WTC11 (cell line): ENCODE measurements around the gene SCN4A. TPM values are rescaled to one million over a fixed set of nuclear protein-coding genes. Genes with fewer than 3 reads are reported as not detected.
A peak's percentile ranks its signal among the peaks of the same experiment; 100 is the strongest.
"Not testable (repeated sequence)": the region's sequence is repeated elsewhere in the genome, so short reads cannot be mapped to it uniquely, and the experiment has no call there.

Experiments
- ATAC-seq: fragments of 200-7000 bp; cut with Tn5 transposase; 2 replicates; pipeline ENCODE4 v1.10.0; 2021; ENCODE audit warnings: mild to moderate bottlenecking, moderate library complexity
- CTCF ChIA-PET: fragments of 300-600 bp; sonication (Branson Sonifier 250); formaldehyde crosslinking; loops from one replicate; lab custom pipeline; 2021; ENCODE audit warnings: antibody characterized with exemption; lab: Charles Lee
- POLR2A ChIA-PET: fragments of 350-600 bp; sonication (Branson Sonifier 250); formaldehyde crosslinking; loops from one replicate; lab custom pipeline; 2021; ENCODE audit warnings: antibody characterized with exemption; lab: Charles Lee
- DNase-seq: peaks from one replicate; pipeline ENCODE4 v3.0.0; 2021; ENCODE audit warnings: low spot score
- H3K27ac Mint-ChIP-seq: 2 replicates; pipeline ENCODE4 v1.8.0; 2021; ENCODE audit warnings: mixed read lengths
- H3K27me3 Mint-ChIP-seq: 2 replicates; pipeline ENCODE4 v1.8.0; 2021; ENCODE audit warnings: low read depth, mild to moderate bottlenecking, moderate library complexity, mixed read lengths
- H3K36me3 Mint-ChIP-seq: 2 replicates; pipeline ENCODE4 v1.8.0; 2021; ENCODE audit warnings: mixed read lengths
- H3K4me1 Mint-ChIP-seq: 2 replicates; pipeline ENCODE4 v1.8.0; 2022; ENCODE audit warnings: mixed read lengths
- H3K4me3 Mint-ChIP-seq: 2 replicates; pipeline ENCODE4 v1.8.0; 2021; ENCODE audit warnings: mild to moderate bottlenecking, moderate library complexity, mixed read lengths
- H3K9me3 Mint-ChIP-seq: 2 replicates; pipeline ENCODE4 v1.8.0; 2021; ENCODE audit warnings: mixed read lengths
- ESRRA ChIP-seq: sonication (generic); formaldehyde crosslinking; IDR thresholded peaks from 2 replicates; pipeline ENCODE4 v1.8.1; 2022; ENCODE audit warnings: mild to moderate bottlenecking, missing genetic modification reagents, borderline replicate concordance
- JAZF1 ChIP-seq: fragments of 250-450 bp; sonication (Bioruptor Pico); IDR thresholded peaks from 2 replicates; pipeline ENCODE4 v1.9.0; 2021; ENCODE audit warnings: moderate library complexity, mild to moderate bottlenecking, inconsistent platforms
- JUN ChIP-seq: sonication (generic); formaldehyde crosslinking; IDR thresholded peaks from 2 replicates; pipeline ENCODE4 v1.8.0; 2023; ENCODE audit warnings: mild to moderate bottlenecking, missing genetic modification reagents
- MYBL2 ChIP-seq: sonication (generic); formaldehyde crosslinking; IDR thresholded peaks from 2 replicates; pipeline ENCODE4 v1.8.1; 2023; ENCODE audit warnings: mild to moderate bottlenecking, moderate library complexity, missing genetic modification reagents
- NR2C2 ChIP-seq: sonication (generic); formaldehyde crosslinking; IDR thresholded peaks from 2 replicates; pipeline ENCODE4 v1.8.0; 2022; ENCODE audit warnings: mild to moderate bottlenecking, missing genetic modification reagents
- TCF7 ChIP-seq: sonication (generic); formaldehyde crosslinking; IDR thresholded peaks from 2 replicates; pipeline ENCODE4 v1.8.0; 2022; ENCODE audit warnings: mild to moderate bottlenecking, low read depth, missing genetic modification reagents, moderate library complexity
- ZNF219 ChIP-seq: sonication (generic); formaldehyde crosslinking; IDR thresholded peaks from 2 replicates; pipeline ENCODE4 v1.8.0; 2023; ENCODE audit warnings: missing genetic modification reagents, mild to moderate bottlenecking, borderline replicate concordance
- ZNF263 ChIP-seq: sonication (generic); formaldehyde crosslinking; IDR thresholded peaks from 2 replicates; pipeline ENCODE4 v1.8.1; 2022; ENCODE audit warnings: low read depth, mild to moderate bottlenecking, moderate library complexity, missing genetic modification reagents
- total RNA-seq: library from RNA; stranded (reverse); gene quantifications from 3 replicates; pipeline ENCODE4 v1.2.3, GENCODE V29; 2021
- TF ChIP-seq, protein P1 (sequence below): sonication (generic); formaldehyde crosslinking; IDR thresholded peaks from 2 replicates; pipeline ENCODE4 v1.8.1; 2023; ENCODE audit warnings: mild to moderate bottlenecking, moderate library complexity, missing genetic modification reagents
- TF ChIP-seq, protein P2 (sequence below): sonication (generic); formaldehyde crosslinking; conservative IDR thresholded peaks from 2 replicates; pipeline ENCODE4 v1.8.1; 2023; ENCODE audit warnings: mild to moderate bottlenecking, low read depth, missing genetic modification reagents, moderate library complexity
- TF ChIP-seq, protein P3 (sequence below): sonication (generic); formaldehyde crosslinking; IDR thresholded peaks from 2 replicates; pipeline ENCODE4 v1.8.0; 2023; ENCODE audit warnings: missing genetic modification reagents, mild to moderate bottlenecking, borderline replicate concordance
- TF ChIP-seq, protein P4 (sequence below): sonication (generic); formaldehyde crosslinking; IDR thresholded peaks from 2 replicates; pipeline ENCODE4 v1.8.0; 2023; ENCODE audit warnings: mild to moderate bottlenecking, missing genetic modification reagents
- TF ChIP-seq, protein P5 (sequence below): sonication (generic); formaldehyde crosslinking; IDR thresholded peaks from 2 replicates; pipeline ENCODE4 v1.8.1; 2022; ENCODE audit warnings: mild to moderate bottlenecking, moderate library complexity, missing genetic modification reagents
- TF ChIP-seq, protein P6 (sequence below): sonication (generic); formaldehyde crosslinking; IDR thresholded peaks from 2 replicates; pipeline ENCODE4 v1.8.0; 2023; ENCODE audit warnings: missing genetic modification reagents
- TF ChIP-seq, protein P7 (sequence below): fragments of 250-450 bp; sonication (Bioruptor Pico); IDR thresholded peaks from 2 replicates; pipeline ENCODE4 v2.1.2; 2022; ENCODE audit warnings: mild to moderate bottlenecking, moderate library complexity

The SCN4A gene
- total RNA-seq, 1 experiment from 2014 or later = 5.8 TPM

DNA sequence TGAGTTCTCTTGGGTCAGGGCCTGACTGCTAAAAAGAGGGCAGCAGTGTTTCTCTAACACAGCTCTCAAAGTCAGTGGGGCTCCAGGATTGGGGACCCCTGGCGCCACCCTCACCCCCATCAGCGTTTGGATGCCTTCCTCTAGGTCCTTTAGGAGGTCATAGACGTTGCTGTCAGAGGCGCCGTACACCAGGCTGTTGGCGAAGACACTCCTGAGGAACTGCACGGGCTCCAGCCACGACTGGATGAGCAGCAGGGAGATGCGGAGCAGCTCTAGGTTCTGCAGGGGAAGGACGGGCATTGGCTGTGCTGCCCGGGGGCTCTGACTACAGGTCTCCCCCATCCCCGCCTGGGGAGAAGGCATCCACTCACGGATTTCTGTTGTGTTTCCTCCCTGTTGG lies 55.1 kb downstream of the SCN4A start (continued):
- TF ChIP-seq, protein P1, sequence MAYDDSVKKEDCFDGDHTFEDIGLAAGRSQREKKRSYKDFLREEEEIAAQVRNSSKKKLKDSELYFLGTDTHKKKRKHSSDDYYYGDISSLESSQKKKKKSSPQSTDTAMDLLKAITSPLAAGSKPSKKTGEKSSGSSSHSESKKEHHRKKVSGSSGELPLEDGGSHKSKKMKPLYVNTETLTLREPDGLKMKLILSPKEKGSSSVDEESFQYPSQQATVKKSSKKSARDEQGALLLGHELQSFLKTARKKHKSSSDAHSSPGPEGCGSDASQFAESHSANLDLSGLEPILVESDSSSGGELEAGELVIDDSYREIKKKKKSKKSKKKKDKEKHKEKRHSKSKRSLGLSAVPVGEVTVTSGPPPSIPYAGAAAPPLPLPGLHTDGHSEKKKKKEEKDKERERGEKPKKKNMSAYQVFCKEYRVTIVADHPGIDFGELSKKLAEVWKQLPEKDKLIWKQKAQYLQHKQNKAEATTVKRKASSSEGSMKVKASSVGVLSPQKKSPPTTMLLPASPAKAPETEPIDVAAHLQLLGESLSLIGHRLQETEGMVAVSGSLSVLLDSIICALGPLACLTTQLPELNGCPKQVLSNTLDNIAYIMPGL (CRISPR knock-in tag) = no peak
- TF ChIP-seq, all 79 proteins: peak for 0

DNA sequence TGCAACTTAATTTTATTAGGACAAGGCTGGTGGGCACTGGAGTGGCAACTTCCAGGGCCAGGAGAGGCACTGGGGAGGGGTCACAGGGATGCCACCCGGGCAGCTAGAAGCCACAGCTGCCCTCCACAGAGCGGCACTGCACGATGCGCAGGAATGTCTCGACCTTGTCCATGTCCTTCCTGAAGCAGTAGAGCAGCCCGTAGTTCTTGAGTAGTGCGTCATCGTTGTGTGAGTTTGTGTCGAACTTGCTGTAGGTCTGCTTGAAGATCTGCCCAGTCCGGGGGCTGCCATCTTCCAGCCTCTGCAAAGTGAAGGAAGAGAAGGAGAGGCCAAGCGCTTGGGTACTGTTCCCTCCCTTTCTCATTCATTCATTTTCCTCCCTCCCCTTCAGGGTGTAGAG lies 55.5 kb downstream of the SCN4A start:
- DNase-seq, H3K27me3 Mint-ChIP-seq, H3K9me3 Mint-ChIP-seq, H3K27ac Mint-ChIP-seq, ATAC-seq, H3K36me3 Mint-ChIP-seq, POLR2A ChIA-PET, H3K4me3 Mint-ChIP-seq: not testable (repeated sequence)
- peaks cover 16% of the 10 kb centered on the region for H3K4me1 Mint-ChIP-seq
- CTCF ChIA-PET = interaction anchor here (1.2 to 4.5 kb wide), 16 partner anchors 10 to 217 kb away, joined by 3 to 170 read pairs (median 45); partner anchors contain the start of genes CD79B, CSH2, ICAM2 and PRR29

DNA sequence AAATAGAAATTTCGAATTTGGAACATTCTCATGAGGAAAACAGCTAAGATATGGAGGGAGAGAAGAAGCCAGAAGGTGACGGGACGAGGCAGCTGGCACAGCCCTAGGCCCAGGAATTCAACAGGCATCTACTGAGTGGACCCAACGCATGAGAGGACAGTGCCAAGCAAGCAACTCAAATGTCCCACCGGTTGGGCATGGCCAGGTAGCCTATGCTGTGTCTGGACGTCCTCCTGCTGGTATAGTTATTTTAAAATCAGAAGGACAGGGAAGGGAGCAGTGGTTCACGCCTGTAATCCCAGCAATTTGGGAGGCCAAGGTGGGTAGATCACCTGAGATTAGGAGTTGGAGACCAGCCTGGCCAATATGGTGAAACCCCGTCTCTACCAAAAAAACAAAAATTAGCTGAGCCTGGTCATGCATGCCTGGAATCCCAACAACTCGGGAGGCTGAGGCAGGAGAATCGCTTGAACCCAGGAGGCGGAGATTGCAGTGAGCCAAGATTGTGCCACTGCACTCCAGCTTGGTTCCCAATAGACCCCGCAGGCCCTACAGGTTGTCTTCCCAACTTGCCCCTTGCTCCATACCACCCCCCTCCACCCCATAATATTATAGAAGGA lies 56.0 kb downstream of the SCN4A start:
- ATAC-seq (no peak), DNase-seq (peak; percentile 3)
- Mint-ChIP-seq H3K9me3 (no peaks in the 10 kb centered on the region), H3K4me1 (peaks cover 16% of the 10 kb centered on the region), H3K36me3 (no peaks in the 10 kb centered on the region), H3K27ac (no peak overlapping the region), H3K27me3 (peaks cover 3% of the 10 kb centered on the region; the same call in 1 of the 2 replicates), H3K4me3 (no peak overlapping the region)
- TF ChIP-seq, protein P2, sequence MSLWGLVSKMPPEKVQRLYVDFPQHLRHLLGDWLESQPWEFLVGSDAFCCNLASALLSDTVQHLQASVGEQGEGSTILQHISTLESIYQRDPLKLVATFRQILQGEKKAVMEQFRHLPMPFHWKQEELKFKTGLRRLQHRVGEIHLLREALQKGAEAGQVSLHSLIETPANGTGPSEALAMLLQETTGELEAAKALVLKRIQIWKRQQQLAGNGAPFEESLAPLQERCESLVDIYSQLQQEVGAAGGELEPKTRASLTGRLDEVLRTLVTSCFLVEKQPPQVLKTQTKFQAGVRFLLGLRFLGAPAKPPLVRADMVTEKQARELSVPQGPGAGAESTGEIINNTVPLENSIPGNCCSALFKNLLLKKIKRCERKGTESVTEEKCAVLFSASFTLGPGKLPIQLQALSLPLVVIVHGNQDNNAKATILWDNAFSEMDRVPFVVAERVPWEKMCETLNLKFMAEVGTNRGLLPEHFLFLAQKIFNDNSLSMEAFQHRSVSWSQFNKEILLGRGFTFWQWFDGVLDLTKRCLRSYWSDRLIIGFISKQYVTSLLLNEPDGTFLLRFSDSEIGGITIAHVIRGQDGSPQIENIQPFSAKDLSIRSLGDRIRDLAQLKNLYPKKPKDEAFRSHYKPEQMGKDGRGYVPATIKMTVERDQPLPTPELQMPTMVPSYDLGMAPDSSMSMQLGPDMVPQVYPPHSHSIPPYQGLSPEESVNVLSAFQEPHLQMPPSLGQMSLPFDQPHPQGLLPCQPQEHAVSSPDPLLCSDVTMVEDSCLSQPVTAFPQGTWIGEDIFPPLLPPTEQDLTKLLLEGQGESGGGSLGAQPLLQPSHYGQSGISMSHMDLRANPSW (CRISPR knock-in tag) = no peak
- TF ChIP-seq NR2C2 (CRISPR knock-in tag) (no peak), JAZF1 (CRISPR knock-in tag) (no peak), TCF7 (CRISPR knock-in tag) (no peak), ZNF219 (CRISPR knock-in tag) (no peak), ZNF263 (no peak), MYBL2 (no peak), ESRRA (CRISPR knock-in tag) (no peak), JUN (no peak)
- TF ChIP-seq, protein P3, sequence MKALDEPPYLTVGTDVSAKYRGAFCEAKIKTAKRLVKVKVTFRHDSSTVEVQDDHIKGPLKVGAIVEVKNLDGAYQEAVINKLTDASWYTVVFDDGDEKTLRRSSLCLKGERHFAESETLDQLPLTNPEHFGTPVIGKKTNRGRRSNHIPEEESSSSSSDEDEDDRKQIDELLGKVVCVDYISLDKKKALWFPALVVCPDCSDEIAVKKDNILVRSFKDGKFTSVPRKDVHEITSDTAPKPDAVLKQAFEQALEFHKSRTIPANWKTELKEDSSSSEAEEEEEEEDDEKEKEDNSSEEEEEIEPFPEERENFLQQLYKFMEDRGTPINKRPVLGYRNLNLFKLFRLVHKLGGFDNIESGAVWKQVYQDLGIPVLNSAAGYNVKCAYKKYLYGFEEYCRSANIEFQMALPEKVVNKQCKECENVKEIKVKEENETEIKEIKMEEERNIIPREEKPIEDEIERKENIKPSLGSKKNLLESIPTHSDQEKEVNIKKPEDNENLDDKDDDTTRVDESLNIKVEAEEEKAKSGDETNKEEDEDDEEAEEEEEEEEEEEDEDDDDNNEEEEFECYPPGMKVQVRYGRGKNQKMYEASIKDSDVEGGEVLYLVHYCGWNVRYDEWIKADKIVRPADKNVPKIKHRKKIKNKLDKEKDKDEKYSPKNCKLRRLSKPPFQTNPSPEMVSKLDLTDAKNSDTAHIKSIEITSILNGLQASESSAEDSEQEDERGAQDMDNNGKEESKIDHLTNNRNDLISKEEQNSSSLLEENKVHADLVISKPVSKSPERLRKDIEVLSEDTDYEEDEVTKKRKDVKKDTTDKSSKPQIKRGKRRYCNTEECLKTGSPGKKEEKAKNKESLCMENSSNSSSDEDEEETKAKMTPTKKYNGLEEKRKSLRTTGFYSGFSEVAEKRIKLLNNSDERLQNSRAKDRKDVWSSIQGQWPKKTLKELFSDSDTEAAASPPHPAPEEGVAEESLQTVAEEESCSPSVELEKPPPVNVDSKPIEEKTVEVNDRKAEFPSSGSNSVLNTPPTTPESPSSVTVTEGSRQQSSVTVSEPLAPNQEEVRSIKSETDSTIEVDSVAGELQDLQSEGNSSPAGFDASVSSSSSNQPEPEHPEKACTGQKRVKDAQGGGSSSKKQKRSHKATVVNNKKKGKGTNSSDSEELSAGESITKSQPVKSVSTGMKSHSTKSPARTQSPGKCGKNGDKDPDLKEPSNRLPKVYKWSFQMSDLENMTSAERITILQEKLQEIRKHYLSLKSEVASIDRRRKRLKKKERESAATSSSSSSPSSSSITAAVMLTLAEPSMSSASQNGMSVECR (CRISPR knock-in tag) = no peak
- TF ChIP-seq, protein P4, sequence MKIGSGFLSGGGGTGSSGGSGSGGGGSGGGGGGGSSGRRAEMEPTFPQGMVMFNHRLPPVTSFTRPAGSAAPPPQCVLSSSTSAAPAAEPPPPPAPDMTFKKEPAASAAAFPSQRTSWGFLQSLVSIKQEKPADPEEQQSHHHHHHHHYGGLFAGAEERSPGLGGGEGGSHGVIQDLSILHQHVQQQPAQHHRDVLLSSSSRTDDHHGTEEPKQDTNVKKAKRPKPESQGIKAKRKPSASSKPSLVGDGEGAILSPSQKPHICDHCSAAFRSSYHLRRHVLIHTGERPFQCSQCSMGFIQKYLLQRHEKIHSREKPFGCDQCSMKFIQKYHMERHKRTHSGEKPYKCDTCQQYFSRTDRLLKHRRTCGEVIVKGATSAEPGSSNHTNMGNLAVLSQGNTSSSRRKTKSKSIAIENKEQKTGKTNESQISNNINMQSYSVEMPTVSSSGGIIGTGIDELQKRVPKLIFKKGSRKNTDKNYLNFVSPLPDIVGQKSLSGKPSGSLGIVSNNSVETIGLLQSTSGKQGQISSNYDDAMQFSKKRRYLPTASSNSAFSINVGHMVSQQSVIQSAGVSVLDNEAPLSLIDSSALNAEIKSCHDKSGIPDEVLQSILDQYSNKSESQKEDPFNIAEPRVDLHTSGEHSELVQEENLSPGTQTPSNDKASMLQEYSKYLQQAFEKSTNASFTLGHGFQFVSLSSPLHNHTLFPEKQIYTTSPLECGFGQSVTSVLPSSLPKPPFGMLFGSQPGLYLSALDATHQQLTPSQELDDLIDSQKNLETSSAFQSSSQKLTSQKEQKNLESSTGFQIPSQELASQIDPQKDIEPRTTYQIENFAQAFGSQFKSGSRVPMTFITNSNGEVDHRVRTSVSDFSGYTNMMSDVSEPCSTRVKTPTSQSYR (CRISPR knock-in tag) = no peak
- TF ChIP-seq, protein P5, sequence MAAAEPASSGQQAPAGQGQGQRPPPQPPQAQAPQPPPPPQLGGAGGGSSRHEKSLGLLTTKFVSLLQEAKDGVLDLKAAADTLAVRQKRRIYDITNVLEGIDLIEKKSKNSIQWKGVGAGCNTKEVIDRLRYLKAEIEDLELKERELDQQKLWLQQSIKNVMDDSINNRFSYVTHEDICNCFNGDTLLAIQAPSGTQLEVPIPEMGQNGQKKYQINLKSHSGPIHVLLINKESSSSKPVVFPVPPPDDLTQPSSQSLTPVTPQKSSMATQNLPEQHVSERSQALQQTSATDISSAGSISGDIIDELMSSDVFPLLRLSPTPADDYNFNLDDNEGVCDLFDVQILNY (CRISPR knock-in tag) = no peak
- TF ChIP-seq, protein P6, sequence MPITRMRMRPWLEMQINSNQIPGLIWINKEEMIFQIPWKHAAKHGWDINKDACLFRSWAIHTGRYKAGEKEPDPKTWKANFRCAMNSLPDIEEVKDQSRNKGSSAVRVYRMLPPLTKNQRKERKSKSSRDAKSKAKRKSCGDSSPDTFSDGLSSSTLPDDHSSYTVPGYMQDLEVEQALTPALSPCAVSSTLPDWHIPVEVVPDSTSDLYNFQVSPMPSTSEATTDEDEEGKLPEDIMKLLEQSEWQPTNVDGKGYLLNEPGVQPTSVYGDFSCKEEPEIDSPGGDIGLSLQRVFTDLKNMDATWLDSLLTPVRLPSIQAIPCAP = no peak
- TF ChIP-seq, protein P7, sequence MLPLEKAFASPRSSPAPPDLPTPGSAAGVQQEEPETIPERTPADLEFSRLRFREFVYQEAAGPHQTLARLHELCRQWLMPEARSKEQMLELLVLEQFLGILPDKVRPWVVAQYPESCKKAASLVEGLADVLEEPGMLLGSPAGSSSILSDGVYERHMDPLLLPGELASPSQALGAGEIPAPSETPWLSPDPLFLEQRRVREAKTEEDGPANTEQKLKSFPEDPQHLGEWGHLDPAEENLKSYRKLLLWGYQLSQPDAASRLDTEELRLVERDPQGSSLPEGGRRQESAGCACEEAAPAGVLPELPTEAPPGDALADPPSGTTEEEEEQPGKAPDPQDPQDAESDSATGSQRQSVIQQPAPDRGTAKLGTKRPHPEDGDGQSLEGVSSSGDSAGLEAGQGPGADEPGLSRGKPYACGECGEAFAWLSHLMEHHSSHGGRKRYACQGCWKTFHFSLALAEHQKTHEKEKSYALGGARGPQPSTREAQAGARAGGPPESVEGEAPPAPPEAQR (CRISPR knock-in tag) = no peak
- POLR2A ChIA-PET = no interaction called here
- CTCF ChIA-PET = no interaction called here
